ENCODE results near the gene PLEKHA1.

DNA sequence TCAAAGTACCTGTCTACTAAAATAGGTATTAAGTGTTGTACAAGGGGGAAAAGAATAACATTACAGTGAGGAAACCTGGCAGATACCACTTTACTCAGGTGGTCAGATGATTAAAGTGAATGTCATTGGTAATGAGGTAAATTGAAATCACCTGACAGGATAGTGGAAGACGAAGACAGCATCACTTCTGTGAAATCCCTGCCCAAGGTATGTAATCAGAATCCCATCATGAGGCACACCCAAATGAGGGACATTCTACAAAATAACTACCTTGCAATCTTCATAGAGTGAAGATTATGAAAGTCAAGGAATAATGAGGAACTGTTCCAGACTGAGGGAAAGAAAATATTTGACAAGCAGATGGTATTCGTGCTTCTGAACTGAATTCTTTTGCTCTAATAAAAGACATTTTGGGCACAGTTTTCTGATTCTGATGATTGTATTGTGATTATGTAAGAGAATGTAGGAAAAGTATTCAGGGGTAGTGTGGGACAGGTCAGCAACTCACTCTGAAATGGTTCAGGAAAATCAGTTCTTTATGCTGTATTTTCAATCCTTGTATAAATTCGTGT is 46.6 kb downstream of the PLEKHA1 start:
- TF ChIP-seq, protein P1, sequence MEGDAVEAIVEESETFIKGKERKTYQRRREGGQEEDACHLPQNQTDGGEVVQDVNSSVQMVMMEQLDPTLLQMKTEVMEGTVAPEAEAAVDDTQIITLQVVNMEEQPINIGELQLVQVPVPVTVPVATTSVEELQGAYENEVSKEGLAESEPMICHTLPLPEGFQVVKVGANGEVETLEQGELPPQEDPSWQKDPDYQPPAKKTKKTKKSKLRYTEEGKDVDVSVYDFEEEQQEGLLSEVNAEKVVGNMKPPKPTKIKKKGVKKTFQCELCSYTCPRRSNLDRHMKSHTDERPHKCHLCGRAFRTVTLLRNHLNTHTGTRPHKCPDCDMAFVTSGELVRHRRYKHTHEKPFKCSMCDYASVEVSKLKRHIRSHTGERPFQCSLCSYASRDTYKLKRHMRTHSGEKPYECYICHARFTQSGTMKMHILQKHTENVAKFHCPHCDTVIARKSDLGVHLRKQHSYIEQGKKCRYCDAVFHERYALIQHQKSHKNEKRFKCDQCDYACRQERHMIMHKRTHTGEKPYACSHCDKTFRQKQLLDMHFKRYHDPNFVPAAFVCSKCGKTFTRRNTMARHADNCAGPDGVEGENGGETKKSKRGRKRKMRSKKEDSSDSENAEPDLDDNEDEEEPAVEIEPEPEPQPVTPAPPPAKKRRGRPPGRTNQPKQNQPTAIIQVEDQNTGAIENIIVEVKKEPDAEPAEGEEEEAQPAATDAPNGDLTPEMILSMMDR (IDR thresholded peaks at IDR 0.05; ENCODE audit: insufficient read depth, low read length), result no peak
- TF ChIP-seq, protein P2, sequence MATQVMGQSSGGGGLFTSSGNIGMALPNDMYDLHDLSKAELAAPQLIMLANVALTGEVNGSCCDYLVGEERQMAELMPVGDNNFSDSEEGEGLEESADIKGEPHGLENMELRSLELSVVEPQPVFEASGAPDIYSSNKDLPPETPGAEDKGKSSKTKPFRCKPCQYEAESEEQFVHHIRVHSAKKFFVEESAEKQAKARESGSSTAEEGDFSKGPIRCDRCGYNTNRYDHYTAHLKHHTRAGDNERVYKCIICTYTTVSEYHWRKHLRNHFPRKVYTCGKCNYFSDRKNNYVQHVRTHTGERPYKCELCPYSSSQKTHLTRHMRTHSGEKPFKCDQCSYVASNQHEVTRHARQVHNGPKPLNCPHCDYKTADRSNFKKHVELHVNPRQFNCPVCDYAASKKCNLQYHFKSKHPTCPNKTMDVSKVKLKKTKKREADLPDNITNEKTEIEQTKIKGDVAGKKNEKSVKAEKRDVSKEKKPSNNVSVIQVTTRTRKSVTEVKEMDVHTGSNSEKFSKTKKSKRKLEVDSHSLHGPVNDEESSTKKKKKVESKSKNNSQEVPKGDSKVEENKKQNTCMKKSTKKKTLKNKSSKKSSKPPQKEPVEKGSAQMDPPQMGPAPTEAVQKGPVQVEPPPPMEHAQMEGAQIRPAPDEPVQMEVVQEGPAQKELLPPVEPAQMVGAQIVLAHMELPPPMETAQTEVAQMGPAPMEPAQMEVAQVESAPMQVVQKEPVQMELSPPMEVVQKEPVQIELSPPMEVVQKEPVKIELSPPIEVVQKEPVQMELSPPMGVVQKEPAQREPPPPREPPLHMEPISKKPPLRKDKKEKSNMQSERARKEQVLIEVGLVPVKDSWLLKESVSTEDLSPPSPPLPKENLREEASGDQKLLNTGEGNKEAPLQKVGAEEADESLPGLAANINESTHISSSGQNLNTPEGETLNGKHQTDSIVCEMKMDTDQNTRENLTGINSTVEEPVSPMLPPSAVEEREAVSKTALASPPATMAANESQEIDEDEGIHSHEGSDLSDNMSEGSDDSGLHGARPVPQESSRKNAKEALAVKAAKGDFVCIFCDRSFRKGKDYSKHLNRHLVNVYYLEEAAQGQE (IDR thresholded peaks at IDR 0.05; ENCODE audit: insufficient replicate concordance, low read depth), result no peak
- TF ChIP-seq POLR2AphosphoS5 (IDR thresholded peaks at IDR 0.05; ENCODE audit: low read depth), result no peak

Data from HL-60 (cell line).